Mammary epithelial cell (primary cell): ENCODE data around the gene NPAS3.

Experiments
- EZH2 ChIP-seq: IDR thresholded peaks from 2 replicates; pipeline ENCODE4 v1.6.1; 2012; ENCODE audit warnings: low read length, inconsistent platforms, borderline replicate concordance
- TF ChIP-seq, protein P1 (sequence below), 2 donors: IDR thresholded peaks in 1 of 2; conservative IDR thresholded peaks in 1 of 2; 2 replicates each; pipeline ENCODE4 v1.5.1; 2011 to 2012; ENCODE audit warnings: inconsistent platforms in 2 of 2, low read length in 2 of 2, mild to moderate bottlenecking in 2 of 2, control low read depth in 1 of 2, low read depth in 1 of 2; ENCODE audit not compliant: insufficient read depth in 1 of 2; ENCODE audit errors: extremely low read depth in 1 of 2

DNA sequence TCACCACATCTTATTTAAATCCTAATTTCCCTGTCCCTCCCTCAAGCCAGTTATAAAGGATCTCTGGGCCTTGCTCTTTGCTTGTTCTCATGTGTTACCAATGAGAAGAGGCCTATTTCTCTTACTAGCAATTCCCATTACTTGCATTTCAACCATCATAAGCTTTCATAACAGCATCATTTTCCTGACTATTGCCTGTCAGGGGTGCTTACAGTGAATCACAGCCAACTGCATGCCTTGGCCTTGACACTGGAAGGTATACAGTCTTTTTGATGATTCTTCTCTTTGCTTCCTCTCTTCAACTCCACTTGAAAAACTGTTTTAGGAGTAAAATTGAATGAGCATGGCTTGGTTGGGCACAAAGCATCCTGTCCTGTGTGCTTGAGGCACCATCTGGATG, 127.0 kb downstream of the NPAS3 start:
- TF ChIP-seq, protein P1, sequence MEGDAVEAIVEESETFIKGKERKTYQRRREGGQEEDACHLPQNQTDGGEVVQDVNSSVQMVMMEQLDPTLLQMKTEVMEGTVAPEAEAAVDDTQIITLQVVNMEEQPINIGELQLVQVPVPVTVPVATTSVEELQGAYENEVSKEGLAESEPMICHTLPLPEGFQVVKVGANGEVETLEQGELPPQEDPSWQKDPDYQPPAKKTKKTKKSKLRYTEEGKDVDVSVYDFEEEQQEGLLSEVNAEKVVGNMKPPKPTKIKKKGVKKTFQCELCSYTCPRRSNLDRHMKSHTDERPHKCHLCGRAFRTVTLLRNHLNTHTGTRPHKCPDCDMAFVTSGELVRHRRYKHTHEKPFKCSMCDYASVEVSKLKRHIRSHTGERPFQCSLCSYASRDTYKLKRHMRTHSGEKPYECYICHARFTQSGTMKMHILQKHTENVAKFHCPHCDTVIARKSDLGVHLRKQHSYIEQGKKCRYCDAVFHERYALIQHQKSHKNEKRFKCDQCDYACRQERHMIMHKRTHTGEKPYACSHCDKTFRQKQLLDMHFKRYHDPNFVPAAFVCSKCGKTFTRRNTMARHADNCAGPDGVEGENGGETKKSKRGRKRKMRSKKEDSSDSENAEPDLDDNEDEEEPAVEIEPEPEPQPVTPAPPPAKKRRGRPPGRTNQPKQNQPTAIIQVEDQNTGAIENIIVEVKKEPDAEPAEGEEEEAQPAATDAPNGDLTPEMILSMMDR (conservative IDR thresholded peaks at IDR 0.05 in 1 of 2, IDR thresholded peaks at IDR 0.05 in 1 of 2; ENCODE audit: extremely low read depth in 1 of 2, insufficient read depth in 1 of 2, low read depth in 1 of 2, low read length in 2 of 2), result no peak
- no peak for TF ChIP-seq EZH2
